ENCODE results near the gene ISL2. TPM values are rescaled to one million over a fixed set of nuclear protein-coding genes. Genes with fewer than 3 reads are reported as not detected.

Gene ISL2
- total and polyA plus RNA-seq, 4 donors = 0.03 to 0.14 TPM; not detected in 2

- TF ChIP-seq ATF3 (IDR thresholded peaks at IDR 0.05) (no peak), EGR1 (IDR thresholded peaks at IDR 0.05; ENCODE audit: low read depth in 2 of 2) (no peak), HNF4A (conservative IDR thresholded peaks at IDR 0.05) (no peak)
Measured at GRCh38 chr15:76320012-76320411, 16.6 kb upstream of the ISL2 start (continued).

DNA sequence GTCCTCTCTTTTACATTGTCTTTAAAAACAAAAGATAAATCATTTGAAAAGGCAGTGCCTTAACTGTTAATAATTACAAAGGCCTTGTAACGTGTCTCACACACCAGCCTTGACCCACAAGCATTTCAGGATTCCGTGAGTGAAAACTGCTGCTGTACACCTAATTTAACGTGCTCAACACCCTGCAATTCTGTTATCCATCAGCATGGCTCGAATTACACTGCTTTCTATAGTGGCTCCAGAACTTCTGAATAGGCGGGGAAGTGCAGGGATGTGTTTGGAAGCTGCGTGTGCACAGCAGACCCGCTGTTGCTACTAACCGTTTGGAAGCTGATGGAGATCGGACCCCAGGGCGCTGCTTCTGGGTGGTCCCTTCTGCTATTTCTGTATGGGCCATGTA is 15.4 kb upstream of the ISL2 start:
- WGBS = 82% methylated on average over 10 of the region's 10 CpGs
- no peak for DNase-seq (ENCODE audit: low spot score)
- no peaks in the 10 kb centered on the region for H3K36me3 ChIP-seq (ENCODE audit: control insufficient read depth in 4 of 4, insufficient read depth in 3 of 4, low read depth in 1 of 4, low read length in 3 of 4)
- H3K9ac ChIP-seq (ENCODE audit: low read depth in 1 of 2, low read length in 2 of 2) = no peak overlapping the region
- TF ChIP-seq FOXA1 (IDR thresholded peaks at IDR 0.05) = no peak
- H3K27me3 ChIP-seq (ENCODE audit: control insufficient read depth in 4 of 4, insufficient read depth in 4 of 4, low read length in 3 of 4) = no peaks in the 10 kb centered on the region
- H3K9me3 ChIP-seq (ENCODE audit: control insufficient read depth in 4 of 4, low read length in 3 of 4) = no peaks in the 10 kb centered on the region
- H3K27ac ChIP-seq (ENCODE audit: low read depth in 1 of 2, low read length in 2 of 2) = no peak overlapping the region
- H3K4me3 ChIP-seq (ENCODE audit: low read depth in 1 of 3, low read length in 3 of 3) = no peak overlapping the region
- no peaks in the 10 kb centered on the region for H3K4me1 ChIP-seq (ENCODE audit: control insufficient read depth in 4 of 4, insufficient read depth in 4 of 4, low read length in 3 of 4)

GRCh38 chr15:76321602-76322001 is 15.0 kb upstream of the ISL2 start:
- H3K9me3 ChIP-seq (ENCODE audit: control insufficient read depth in 4 of 4, low read length in 3 of 4) = no peaks in the 10 kb centered on the region
- no peaks in the 10 kb centered on the region for H3K36me3 ChIP-seq (ENCODE audit: control insufficient read depth in 4 of 4, insufficient read depth in 3 of 4, low read depth in 1 of 4, low read length in 3 of 4)
- H3K4me3 ChIP-seq (ENCODE audit: low read depth in 1 of 3, low read length in 3 of 3) = no peak overlapping the region
- H3K9ac ChIP-seq (ENCODE audit: low read depth in 1 of 2, low read length in 2 of 2) = no peak overlapping the region
- WGBS = 89% methylated on average over 5 of the region's 5 CpGs
- H3K27me3 ChIP-seq (ENCODE audit: control insufficient read depth in 4 of 4, insufficient read depth in 4 of 4, low read length in 3 of 4) = no peaks in the 10 kb centered on the region
- H3K4me1 ChIP-seq (ENCODE audit: control insufficient read depth in 4 of 4, insufficient read depth in 4 of 4, low read length in 3 of 4) = no peaks in the 10 kb centered on the region
- DNase-seq (ENCODE audit: low spot score) = no peak
- TF ChIP-seq JUND (IDR thresholded peaks at IDR 0.05) = no peak
- no peak for TF ChIP-seq REST (IDR thresholded peaks at IDR 0.05)
- no peak for TF ChIP-seq ATF3 (IDR thresholded peaks at IDR 0.05)
- TF ChIP-seq TAF1 (conservative IDR thresholded peaks at IDR 0.05) = no peak
- no peak for TF ChIP-seq NR2F2 (IDR thresholded peaks at IDR 0.05)
- no peak for TF ChIP-seq RAD21 (IDR thresholded peaks at IDR 0.05)
- no peak for TF ChIP-seq YY1 (IDR thresholded peaks at IDR 0.05)
- TF ChIP-seq HNF4A (conservative IDR thresholded peaks at IDR 0.05) = no peak
- TF ChIP-seq FOXA2 (IDR thresholded peaks at IDR 0.05) = no peak
- no peak for TF ChIP-seq CTCF (IDR thresholded peaks at IDR 0.05; ENCODE audit: low read depth, low read length, missing input control)
- no peak for TF ChIP-seq FOXA1 (IDR thresholded peaks at IDR 0.05)
- H3K27ac ChIP-seq (ENCODE audit: low read depth in 1 of 2, low read length in 2 of 2) = no peak overlapping the region
